SK-N-SH (cell line): Measurements from ENCODE around the gene SDCCAG8.

ENCODE experiments used
- EP300 ChIP-seq, 2 experiments: IDR thresholded peaks; 2 replicates each; pipeline versions ENCODE4 v1.4.0 to v1.6.1; 2012; ENCODE audit warnings: borderline replicate concordance in 1 of 2, low read depth in 1 of 2, low read length in 1 of 2
- EZH2phosphoT487 ChIP-seq: fragments of 200-600 bp; sonication (generic); IDR thresholded peaks from 2 replicates; pipeline ENCODE4 v1.6.1; 2017; ENCODE audit warnings: low read depth, mixed run types, mild to moderate bottlenecking, antibody characterized with exemption, moderate library complexity, borderline replicate concordance
- JUND ChIP-seq: IDR thresholded peaks from 2 replicates; pipeline ENCODE4 v1.4.0; 2012
- NRF1 ChIP-seq: IDR thresholded peaks from 2 replicates; pipeline ENCODE4 v1.6.1; 2012; ENCODE audit warnings: low read depth, mild to moderate bottlenecking, low read length
- POLR2AphosphoS5 ChIP-seq: IDR thresholded peaks from 2 replicates; pipeline ENCODE4 v1.6.1; 2012; ENCODE audit warnings: low read depth, low read length
- RAD21 ChIP-seq: IDR thresholded peaks from 2 replicates; pipeline ENCODE4 v1.6.1; 2012; ENCODE audit warnings: mild to moderate bottlenecking, low read length
- RCOR1 ChIP-seq: fragments of 150-350 bp; IDR thresholded peaks from 2 replicates; pipeline ENCODE4 v1.6.1; 2017; ENCODE audit warnings: antibody characterized with exemption, low read length
- SMC3 ChIP-seq: IDR thresholded peaks from 2 replicates; pipeline ENCODE4 v1.6.1; 2012; ENCODE audit warnings: low read depth, low read length, improper control_type of control experiment
- TCF12 ChIP-seq: IDR thresholded peaks from 2 replicates; pipeline ENCODE4 v1.4.0; 2012
- TF ChIP-seq, protein P1 (sequence below): fragments of 200-600 bp; sonication (generic); IDR thresholded peaks from 2 replicates; pipeline ENCODE4 v1.6.1; 2017; ENCODE audit warnings: antibody characterized with exemption, mild to moderate bottlenecking, moderate library complexity
- TF ChIP-seq, protein P2 (sequence below): IDR thresholded peaks from 2 replicates; pipeline ENCODE4 v1.4.0; 2012; ENCODE audit warnings: low read depth, borderline replicate concordance
- TF ChIP-seq, protein P3 (sequence below): fragments of 150-350 bp; IDR thresholded peaks from 2 replicates; pipeline ENCODE4 v1.6.1; 2016; ENCODE audit warnings: mild to moderate bottlenecking, low read depth, low read length
- TF ChIP-seq, protein P4 (sequence below): IDR thresholded peaks from 2 replicates; pipeline ENCODE4; 2012
- TF ChIP-seq, protein P5 (sequence below): IDR thresholded peaks from 2 replicates; pipeline ENCODE4 v1.4.0; 2012; ENCODE audit warnings: low read depth

DNA sequence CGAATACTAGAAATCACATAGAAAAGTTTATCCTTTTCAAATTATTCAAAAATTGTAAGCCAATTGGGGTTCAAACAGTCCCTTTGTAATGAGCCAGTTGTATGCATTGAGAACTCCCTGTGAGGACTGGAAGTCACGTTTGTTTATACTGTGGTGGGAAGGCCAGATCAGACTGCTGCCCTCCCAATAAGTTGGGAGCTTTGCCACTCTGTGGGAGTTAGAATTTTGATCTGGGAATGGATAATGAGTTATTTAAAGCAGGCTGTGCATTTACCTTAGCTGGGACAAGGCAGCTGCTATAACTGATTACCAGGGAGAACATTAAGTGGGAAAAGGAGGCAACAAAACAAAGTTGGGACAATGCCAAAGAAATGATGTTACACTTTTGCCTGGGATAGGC is 178.8 kb downstream of the SDCCAG8 start:
- TF ChIP-seq JUND (no peak), EP300 (IDR thresholded peaks at IDR 0.05; ENCODE audit: borderline replicate concordance in 1 of 2, low read depth in 1 of 2, low read length in 1 of 2) (no peak), RCOR1 (no peak), EZH2phosphoT487 (no peak), NRF1 (no peak), SMC3 (no peak), RAD21 (no peak), POLR2AphosphoS5 (no peak), TCF12 (no peak)
- TF ChIP-seq, protein P1, sequence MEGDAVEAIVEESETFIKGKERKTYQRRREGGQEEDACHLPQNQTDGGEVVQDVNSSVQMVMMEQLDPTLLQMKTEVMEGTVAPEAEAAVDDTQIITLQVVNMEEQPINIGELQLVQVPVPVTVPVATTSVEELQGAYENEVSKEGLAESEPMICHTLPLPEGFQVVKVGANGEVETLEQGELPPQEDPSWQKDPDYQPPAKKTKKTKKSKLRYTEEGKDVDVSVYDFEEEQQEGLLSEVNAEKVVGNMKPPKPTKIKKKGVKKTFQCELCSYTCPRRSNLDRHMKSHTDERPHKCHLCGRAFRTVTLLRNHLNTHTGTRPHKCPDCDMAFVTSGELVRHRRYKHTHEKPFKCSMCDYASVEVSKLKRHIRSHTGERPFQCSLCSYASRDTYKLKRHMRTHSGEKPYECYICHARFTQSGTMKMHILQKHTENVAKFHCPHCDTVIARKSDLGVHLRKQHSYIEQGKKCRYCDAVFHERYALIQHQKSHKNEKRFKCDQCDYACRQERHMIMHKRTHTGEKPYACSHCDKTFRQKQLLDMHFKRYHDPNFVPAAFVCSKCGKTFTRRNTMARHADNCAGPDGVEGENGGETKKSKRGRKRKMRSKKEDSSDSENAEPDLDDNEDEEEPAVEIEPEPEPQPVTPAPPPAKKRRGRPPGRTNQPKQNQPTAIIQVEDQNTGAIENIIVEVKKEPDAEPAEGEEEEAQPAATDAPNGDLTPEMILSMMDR: no peak
- TF ChIP-seq, protein P2, sequence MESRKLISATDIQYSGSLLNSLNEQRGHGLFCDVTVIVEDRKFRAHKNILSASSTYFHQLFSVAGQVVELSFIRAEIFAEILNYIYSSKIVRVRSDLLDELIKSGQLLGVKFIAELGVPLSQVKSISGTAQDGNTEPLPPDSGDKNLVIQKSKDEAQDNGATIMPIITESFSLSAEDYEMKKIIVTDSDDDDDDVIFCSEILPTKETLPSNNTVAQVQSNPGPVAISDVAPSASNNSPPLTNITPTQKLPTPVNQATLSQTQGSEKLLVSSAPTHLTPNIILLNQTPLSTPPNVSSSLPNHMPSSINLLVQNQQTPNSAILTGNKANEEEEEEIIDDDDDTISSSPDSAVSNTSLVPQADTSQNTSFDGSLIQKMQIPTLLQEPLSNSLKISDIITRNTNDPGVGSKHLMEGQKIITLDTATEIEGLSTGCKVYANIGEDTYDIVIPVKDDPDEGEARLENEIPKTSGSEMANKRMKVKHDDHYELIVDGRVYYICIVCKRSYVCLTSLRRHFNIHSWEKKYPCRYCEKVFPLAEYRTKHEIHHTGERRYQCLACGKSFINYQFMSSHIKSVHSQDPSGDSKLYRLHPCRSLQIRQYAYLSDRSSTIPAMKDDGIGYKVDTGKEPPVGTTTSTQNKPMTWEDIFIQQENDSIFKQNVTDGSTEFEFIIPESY: no peak
- TF ChIP-seq, protein P3, sequence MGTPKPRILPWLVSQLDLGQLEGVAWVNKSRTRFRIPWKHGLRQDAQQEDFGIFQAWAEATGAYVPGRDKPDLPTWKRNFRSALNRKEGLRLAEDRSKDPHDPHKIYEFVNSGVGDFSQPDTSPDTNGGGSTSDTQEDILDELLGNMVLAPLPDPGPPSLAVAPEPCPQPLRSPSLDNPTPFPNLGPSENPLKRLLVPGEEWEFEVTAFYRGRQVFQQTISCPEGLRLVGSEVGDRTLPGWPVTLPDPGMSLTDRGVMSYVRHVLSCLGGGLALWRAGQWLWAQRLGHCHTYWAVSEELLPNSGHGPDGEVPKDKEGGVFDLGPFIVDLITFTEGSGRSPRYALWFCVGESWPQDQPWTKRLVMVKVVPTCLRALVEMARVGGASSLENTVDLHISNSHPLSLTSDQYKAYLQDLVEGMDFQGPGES: no peak
- TF ChIP-seq, protein P4, sequence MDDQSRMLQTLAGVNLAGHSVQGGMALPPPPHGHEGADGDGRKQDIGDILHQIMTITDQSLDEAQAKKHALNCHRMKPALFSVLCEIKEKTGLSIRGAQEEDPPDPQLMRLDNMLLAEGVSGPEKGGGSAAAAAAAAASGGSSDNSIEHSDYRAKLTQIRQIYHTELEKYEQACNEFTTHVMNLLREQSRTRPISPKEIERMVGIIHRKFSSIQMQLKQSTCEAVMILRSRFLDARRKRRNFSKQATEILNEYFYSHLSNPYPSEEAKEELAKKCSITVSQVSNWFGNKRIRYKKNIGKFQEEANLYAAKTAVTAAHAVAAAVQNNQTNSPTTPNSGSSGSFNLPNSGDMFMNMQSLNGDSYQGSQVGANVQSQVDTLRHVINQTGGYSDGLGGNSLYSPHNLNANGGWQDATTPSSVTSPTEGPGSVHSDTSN: no peak
- TF ChIP-seq, protein P5, sequence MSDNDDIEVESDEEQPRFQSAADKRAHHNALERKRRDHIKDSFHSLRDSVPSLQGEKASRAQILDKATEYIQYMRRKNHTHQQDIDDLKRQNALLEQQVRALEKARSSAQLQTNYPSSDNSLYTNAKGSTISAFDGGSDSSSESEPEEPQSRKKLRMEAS: no peak
